HG02852 (cell line): Measurements from ENCODE around the gene BNIP2.
"Not testable (repeated sequence)": the region's sequence is repeated elsewhere in the genome, so short reads cannot be mapped to it uniquely, and the experiment has no call there.

Experiments
- ATAC-seq: cut with Tn5 transposase; IDR thresholded peaks from one replicate; pipeline ENCODE4 v1.9.1; 2021; ENCODE audit warnings: mild to moderate bottlenecking, moderate library complexity; ENCODE audit not compliant: unreplicated experiment

BNIP2 gene, protein sequence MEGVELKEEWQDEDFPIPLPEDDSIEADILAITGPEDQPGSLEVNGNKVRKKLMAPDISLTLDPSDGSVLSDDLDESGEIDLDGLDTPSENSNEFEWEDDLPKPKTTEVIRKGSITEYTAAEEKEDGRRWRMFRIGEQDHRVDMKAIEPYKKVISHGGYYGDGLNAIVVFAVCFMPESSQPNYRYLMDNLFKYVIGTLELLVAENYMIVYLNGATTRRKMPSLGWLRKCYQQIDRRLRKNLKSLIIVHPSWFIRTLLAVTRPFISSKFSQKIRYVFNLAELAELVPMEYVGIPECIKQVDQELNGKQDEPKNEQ

DNA sequence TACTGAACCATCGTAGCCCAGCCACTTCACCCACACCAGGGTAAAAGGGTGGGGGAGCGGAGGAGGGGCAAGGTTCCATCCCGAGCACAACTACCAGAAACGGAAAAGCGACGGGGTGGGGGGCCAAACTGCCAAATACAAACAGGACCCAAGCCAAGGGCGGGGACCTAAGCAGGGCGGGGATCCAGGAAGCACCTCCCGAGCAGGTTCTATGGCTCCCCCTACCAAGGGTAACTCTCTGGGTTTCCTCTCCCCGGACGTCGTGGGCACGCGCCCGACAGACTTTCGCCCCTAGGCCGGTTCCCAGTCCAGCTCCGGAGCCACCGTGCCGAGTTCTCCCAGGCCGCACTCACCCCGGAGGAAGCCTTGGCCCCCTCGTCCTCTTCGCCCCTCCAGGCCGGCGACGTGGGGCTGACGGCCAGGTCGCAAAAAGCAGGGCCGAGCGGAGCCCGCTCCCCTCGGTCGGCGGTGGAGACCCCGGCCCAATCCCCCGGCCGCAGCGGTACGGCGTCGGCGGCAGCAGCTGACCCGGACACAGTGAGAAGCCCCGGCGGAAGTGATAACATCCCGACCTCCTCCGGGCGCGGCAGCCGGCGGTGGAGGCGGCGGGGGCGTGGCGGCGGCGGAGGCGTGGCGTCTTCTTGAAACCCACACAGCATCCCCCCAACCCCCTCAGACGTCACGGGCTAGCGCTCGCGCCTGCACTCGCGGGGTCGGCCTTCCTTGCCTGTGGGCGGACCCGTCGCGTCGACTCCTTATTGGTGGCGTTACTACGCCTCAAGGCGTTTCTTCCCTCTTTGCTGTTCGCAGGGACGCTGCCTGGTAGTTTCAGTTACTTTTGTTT lies at the start of gene BNIP2:
Gene BNIP2 (minus strand): TSS at position 539 of the 844 bp plus-strand sequence. CDS start 6,863 bp downstream, outside the sequence.
- ATAC-seq: peak; percentile 85

DNA sequence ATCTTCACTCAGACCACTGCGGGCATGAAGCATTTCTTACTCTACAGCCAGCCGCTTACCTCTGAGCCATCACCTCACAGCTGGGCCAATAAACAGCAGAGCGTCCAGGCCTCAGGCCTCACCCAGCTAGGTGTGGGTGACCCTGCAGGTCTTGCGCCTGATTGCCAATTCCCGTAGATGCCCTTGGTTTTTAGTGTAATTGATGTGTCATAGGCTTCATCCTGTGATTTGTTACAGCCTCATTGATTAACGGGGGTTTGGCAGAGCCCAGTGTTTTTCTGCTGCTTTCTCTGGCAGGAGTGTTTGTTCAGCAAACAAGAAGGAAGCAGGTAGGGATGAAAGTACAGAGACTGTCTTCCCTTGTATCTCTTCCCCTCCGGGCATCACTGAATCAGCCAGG lies 49.6 kb upstream of the BNIP2 start:
- no peak for ATAC-seq

DNA sequence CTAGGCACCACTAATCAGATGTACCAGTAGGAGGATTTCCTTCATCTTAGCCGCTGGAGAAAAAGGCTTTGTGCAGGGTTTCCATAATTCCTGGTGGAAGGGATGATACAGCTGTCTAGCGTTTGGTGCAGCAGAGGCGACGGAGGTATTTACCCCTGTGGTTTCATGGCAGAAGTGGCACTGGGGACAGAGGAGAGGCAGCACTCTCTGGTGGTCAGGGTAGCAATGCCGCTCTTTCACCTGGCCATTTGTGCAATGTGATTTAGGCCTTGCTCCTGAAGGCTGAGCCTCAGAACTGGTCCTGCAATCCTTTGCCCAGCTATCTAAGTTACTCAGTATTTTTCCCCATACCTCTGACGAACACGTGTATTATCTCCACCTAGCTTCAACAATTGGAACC lies 47.1 kb upstream of the BNIP2 start:
- ATAC-seq: no peak

DNA sequence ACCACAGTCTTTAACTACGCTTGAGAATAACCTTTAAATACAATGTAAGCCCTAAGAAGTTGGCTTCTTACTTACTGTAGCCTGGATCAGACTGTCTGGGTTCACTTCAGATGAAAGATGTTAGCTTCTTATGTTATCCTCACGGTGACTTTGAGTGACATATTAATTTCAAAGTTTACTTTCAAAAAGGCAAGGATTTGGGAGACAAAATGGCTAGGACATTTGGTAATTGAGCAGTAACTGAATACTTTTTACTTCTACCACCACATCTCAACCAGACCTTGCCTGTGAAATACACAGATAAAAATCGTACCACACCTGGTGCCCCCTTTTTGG lies 36.0 kb upstream of the BNIP2 start:
- no peak for ATAC-seq

DNA sequence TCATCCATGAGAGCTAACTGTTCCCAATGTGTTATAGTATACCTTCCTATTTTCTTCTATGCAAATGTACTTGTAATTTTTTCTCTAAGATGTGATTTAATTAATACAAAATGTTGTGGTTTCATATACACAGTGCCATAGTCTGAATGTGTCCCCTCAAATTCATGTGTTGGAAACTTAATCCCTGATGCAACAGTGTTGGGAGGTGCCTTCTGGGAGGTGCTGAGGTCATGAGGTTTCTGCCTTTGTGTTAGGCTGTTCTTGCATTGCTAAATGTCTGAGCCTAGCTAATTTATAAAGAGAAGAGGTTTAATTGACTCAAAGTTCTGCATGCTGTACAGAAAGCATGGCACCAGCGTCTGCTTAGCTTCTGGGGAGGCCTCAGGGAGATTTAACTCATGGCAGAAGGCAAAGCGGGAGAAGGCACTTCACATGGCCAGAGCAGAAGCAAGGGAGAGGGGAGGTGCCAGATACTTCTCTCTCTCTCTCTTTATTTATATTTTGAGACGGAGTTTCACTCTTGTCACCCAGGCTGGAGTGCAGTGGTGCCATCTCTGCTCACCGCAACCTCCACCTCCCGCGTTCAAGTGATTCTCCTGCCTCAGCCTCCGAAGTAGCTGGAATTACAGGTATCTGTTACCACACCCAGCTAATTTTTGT lies 34.7 kb upstream of the BNIP2 start:
- ATAC-seq: no peak

DNA sequence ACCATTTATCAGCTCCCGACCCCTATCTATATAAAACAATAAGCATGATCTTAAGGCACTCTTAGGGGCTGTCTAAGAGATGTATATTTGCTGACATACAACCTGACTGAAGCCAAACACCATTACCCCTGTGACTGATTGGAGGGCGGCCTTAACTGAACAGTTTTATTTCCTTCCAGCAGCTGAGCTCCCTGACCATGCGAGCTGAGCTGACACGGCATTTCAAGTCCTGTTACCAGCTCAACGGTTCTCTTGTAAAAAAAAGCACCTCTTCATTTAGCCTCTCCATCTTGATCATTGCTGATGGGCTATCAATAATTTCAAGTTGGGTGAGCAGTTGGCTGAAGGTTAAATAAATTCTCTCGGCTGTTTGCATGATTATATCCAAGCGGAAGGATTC lies 33.4 kb upstream of the BNIP2 start:
- no peak for ATAC-seq

DNA sequence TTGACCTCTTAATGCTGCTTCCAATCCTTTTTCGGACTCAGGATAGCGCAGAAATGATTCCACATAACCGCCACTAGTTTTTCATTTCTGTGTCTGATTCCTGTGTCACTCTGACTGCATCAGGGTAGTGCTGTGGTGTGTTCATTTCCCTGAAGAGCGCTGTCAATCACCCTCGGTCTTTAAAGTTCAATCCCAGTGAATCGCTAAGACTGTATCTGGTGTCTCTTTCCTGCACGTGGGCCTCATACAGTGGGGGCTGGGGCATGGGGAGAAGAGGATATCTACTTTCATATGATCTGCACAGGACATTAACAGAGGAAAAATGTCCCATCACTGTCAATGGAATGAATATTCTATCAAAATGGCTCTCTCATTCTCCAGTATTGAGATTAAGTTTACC lies 32.9 kb upstream of the BNIP2 start:
- ATAC-seq: no peak

DNA sequence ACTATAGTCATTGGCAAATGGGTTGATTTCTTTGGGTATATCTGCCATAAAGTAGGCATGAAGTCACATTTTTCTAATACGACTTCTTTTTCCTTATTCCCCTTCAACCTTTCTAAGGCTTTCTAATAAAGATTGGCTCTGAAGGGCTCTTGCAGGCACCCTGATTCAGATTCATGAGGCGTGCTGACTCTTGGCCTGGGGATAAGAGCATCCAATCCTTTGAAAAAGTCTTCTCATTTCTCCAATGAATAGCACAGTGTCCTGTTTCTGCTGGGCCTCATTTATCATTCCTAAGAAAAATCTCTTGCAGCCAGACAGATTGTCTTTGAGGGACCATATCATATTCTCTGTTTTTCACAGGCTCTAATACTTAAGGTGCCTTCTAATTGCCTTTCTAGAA lies 32.3 kb upstream of the BNIP2 start:
- no peak for ATAC-seq

DNA sequence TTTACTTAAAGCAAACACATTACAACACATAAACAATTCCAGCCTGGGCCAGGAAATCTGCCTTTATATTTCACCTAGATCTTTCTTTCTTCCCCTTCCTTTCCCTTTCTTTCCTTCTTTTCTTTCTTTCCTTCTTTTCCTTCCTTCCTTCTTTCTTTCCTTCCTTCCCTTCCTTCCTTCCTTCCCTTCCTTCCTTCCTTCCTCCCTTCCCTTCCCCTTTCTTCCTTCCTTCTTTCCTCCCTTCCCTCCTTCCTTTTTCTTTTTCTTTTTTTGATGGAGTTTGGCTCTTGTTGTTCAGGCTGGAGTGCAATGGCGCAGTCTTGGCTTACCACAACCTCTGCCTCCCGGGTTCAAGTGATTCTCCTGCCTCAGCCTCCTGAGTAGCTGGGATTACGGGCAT lies 24.1 kb upstream of the BNIP2 start:
- ATAC-seq: no peak

DNA sequence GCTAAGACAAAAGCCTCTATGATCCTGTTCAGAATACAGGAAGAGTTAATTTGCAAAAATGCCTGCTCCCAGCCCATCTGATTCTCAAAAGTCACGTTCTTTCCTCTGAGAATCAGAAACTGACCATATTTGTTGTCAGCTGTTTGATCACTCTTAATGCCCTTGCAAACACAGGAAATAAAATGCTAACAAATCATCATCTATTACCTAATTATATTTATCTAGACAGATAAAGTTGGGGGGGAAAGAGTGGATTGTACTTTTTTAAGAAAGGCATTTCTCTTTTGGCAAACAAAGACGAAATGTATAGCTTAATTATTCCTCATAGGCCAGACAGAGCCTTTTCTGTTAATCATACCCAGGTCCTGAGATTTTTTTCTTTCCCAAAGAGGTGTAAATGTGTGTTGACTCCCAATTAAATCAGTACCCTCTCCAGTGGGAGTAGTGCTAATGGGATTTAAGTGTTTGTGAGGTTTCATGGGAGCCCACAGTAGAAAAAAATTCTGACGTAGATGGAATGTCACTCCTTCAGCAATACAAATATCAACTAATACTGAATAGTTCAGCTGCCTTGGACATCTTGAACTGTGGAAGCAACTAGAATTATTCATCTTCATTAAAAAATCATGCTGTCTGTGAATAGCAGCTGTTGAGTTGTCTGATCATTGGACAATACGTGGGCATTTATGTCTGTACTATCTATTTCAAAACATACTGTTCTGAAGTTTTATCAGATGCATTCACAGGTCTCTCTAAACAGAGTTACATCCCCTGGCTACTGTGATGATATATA lies 22.5 kb upstream of the BNIP2 start:
- ATAC-seq: no peak

DNA sequence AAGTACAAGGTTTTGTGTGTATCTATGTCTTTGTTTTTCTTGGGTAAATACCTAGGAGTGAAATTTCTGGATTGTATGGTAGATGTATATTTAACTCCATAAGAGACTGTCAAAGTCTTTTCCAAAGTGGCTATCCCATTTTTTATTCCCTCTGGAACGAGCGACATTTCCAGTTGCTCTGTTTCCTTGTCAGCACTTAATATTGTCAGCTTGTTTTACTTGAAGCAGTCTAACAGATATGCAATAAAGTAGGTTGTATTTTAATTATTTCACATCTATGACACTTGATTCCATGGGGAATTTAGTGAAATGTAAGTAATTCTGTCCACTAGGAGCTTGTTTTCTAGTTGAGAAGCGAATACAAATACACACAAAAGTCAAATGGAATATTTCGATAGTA lies 18.5 kb upstream of the BNIP2 start:
- no peak for ATAC-seq

DNA sequence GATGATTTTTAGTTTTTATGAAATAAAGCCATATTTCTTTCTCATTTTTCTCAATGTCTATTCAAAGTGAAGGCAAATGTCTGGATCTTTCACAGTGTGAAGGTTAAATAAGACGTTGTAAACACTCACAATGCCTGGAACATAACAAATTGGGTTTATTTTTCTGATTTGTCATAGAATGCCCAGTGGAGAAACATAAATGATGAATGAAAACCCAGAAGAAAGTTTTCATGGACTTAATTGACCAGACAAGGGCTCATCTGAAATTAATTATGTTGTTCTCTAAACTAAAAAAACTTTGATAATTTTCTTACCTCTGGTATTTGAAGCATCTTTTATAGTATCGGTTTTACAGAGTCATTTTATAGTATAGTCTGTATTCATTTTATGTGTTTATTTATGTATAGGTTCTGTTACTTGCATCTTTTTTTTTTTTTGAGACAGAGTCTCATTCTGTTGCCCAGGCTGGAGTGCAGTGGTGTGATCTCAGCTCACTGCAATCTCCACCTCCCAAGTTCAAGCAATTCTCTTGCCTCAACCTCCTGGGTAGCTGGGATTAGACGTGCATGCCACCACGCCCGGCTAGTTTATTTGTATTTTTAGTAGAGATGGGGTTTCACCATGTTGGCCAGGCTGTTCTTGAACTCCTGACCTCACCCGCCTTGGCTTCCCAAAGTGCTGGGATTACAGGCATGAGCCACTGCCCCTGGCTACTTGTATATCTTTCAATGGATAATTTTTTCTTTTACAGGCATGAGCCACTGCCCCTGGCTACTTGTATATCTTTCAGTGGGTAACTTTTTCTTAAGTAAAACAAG lies 15.1 kb upstream of the BNIP2 start:
- ATAC-seq: no peak

DNA sequence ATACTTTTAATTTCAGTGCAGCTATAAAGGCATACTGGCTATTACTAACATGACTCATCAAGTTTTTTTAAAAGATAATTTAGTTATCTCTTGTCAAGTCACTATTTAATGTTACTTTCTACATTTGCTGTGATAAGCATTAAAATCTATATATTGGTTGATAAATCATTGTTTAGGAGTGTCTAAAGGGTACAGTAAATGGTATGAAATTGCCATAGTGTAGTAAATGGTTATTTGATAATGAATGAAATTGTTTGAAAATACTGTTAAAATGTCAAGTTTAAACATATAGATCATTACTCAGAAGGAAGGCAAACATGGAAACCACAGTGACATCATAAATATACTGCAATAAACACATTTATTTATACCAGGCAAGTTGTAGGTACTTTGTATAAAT lies 13.2 kb upstream of the BNIP2 start:
- ATAC-seq: no peak

DNA sequence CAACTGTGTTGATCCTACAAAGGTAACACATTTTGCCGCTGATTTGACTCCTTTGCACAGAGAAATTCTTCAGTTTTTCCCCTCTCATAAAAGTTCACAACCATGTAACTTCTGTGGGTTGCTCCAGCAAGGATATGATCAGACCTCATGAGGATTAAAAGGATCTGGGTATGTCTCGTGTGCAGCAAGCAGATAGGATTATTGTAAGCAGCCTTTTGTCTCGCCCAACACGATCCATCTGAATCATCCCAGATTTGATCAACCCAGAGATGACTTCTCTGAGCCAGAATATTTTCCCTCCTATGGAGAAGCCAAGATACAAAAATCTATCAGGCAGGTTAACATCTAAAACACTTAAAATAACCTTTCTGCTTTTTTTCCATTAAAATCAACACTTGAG lies 12.8 kb upstream of the BNIP2 start:
- no peak for ATAC-seq

DNA sequence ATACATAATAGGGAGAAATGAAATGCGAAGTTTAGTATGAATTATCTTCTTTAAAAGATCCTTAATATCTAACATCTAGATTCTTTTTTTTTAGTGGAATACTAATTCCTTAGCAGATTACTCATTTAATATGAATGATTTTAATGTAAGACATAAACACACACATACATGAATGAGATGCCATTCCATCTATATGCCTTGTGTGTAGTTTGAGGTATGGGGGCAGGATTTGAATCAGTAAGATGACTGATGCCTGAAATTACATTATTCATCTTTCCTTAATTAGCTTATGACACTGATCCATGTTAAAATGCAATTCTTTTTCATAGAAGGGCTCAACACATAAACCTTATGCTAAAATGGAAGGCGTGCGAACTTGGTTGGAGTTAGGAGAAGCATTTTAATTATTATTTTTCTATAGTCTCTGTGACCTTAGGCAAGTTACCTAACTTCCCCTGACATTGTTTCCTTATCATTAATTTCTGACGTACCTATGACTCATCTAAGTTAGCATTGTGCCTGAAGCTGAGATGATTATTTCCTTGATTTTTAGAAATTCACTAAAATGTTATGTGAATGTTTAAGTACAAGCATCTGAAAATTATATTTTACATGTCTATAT lies 10.8 kb upstream of the BNIP2 start:
- no peak for ATAC-seq

DNA sequence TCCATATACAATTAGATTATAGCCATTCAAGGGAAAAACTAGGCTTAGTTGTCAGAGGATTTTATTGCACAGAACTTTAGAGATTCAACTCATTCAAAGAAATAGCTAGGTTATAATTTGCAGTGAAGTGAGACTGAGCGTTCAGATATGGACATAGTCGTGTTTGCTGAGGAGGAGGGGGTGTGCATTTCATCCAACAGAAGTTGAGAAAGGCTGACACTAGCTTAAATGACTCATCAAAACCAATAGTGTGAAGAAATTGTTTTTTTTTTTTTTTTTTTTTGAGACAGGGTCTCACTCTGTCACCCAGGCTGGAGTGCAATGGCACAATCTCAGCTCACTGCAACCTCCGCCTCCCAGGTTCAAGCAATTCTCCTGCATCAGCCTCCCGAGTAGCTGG lies 8.9 kb upstream of the BNIP2 start:
- not testable (repeated sequence) for ATAC-seq

DNA sequence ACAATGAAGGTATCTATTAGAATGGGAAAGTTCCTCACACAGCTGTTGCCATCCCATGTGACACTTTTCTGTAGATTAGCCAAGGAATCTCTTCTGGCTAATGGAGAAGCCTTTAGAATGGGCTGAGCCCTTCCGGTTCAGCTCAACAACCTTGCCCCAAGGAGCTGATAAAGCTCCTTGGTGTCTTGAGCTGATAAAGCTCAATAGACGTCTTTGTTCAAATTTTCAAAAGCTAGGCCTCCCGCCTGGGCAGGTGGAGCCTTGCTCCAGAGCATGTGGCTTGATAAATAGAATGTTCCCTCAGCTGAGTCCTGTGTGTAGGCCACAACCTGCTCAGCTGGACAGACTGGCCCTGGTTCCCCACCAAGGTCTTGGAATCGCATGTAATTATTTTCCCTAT lies 7.2 kb upstream of the BNIP2 start:
- no peak for ATAC-seq

DNA sequence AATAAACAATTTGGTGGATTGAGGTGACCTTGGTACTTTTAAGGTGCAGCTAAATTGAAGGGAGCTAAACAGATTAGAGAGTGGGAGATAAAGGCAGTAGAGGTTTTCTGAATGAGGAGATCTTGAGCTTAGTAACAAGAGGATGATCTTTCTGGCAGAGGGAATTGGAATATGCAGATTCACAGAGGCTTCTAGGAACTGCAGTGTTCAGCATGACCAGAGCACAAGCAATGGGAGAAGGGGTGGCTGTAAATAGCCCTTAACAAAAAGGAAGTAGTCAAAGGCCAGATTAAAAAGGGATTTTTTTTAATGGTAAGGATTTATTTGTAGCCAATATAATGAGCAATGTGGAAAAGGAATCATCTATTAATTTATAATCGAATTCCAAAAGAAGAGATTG lies 5.7 kb upstream of the BNIP2 start:
- ATAC-seq: no peak

DNA sequence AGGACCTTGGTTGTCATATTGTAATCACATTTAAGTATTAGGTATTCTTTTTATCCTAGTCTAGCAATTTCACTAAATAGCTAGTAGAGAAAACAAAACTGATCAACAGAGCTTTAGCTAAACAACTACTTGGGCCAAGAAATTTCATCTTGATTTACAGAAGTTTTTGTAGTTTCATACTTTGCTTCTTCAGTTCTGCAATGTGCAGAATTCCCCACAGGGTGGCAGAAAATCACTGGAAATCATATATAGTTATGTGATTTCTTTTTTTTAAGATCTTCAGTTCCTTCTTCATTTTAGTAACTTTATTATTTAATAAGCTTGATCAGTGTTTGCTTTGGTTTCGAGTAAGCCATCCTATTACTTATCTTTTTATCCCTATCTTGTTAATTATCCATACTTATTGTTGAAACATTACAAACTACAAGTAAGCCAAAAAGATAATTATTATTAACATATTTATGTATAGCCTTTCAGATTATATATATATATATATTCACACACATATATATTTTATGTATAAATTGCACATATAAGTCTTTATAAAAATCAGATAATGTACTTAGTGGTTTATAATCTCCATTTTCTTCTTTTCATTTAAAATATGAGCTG lies 2.2 kb upstream of the BNIP2 start:
- no peak for ATAC-seq
